ENCODE results near the gene STARD13. TPM values are rescaled to one million over a fixed set of nuclear protein-coding genes. Genes with fewer than 3 reads are reported as not detected.

Gene STARD13
- total RNA-seq, 1 experiment from 2014 or later: 2.1 TPM

DNA sequence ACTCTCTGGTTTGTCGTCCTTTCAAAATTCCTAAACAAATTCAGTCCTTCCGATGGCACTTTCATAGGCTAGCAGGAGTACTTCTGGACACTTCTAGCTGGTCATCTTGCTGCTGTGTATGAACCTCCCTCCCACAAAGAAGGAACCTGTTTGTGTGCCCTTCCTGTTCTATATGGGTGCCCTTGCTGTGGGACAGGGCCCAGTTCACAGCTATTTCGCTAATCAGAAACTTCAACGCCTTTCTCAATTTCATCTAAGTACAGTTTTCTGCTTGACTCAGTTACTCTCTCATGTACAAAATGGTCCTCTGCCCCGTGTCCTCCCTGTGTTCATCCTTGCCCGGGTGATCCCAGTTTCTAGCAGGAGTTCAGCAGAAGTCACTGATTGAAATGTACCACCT lies 96.1 kb downstream of the STARD13 start:
- Histone ChIP-seq H3K14ac (ENCODE audit: insufficient read depth, low read length) (no peak overlapping the region), H3K9me3 (ENCODE audit: control insufficient read depth, low read depth, low read length) (no peaks in the 10 kb centered on the region), H3K79me2 (ENCODE audit: insufficient read depth, low read length) (no peaks in the 10 kb centered on the region), H3K9ac (ENCODE audit: extremely low read depth, insufficient read length, low read length) (no peak overlapping the region), H2AK5ac (ENCODE audit: insufficient read length, low read length) (no peak overlapping the region), H2BK5ac (ENCODE audit: insufficient read length, low read length) (no peak overlapping the region), H4K91ac (ENCODE audit: insufficient read length, low read depth, low read length) (no peak overlapping the region), H3K4ac (ENCODE audit: low read depth, low read length) (no peak overlapping the region), H3K18ac (ENCODE audit: insufficient read length, low read depth, low read length) (no peak overlapping the region), H3K4me1 (ENCODE audit: insufficient read depth, low read length) (peaks cover 13% of the 10 kb centered on the region; the same call in 1 of the 2 replicates), H3K56ac (ENCODE audit: insufficient read length, low read depth, low read length) (no peak overlapping the region), H2BK12ac (ENCODE audit: insufficient read length, low read depth, low read length) (no peak overlapping the region), H3K23ac (ENCODE audit: insufficient read length, low read depth, low read length) (no peak overlapping the region), H3K27me3 (ENCODE audit: insufficient read depth, low read length) (no peaks in the 10 kb centered on the region), H2BK120ac (ENCODE audit: low read depth, low read length, poor library complexity, severe bottlenecking) (no peak overlapping the region), H2AFZ (ENCODE audit: low read length) (no peak overlapping the region), H3K4me2 (ENCODE audit: insufficient read depth, insufficient read length, low read length) (no peak overlapping the region), H2BK15ac (ENCODE audit: low read depth, low read length) (no peak overlapping the region), H2BK20ac (ENCODE audit: low read depth, low read length, poor library complexity, severe bottlenecking) (no peak overlapping the region), H4K8ac (replicated peaks; ENCODE audit: insufficient read length, low read depth, low read length) (no peak overlapping the region), H4K20me1 (ENCODE audit: control insufficient read depth, insufficient read depth, insufficient read length) (no peaks in the 10 kb centered on the region), H3K79me1 (ENCODE audit: insufficient read depth, low read depth, low read length, poor library complexity, severe bottlenecking) (no peaks in the 10 kb centered on the region), H3T11ph (ENCODE audit: low read length) (no peak overlapping the region), H4K5ac (ENCODE audit: insufficient read length, low read depth, low read length) (no peak overlapping the region), H3K23me2 (ENCODE audit: insufficient read length, low read depth, low read length, poor library complexity, severe bottlenecking) (no peaks in the 10 kb centered on the region), H3K27ac (ENCODE audit: insufficient read length, low read depth, low read length) (no peak overlapping the region)
- H3K27ac Mint-ChIP-seq: peak overlapping the region in 1 of 3 experiments; percentile 69; a peak in 2 of 7 replicates
- WGBS (ENCODE audit: extremely low coverage, insufficient read length, low lambda C conversion rate): no CpG with 5 or more reads among the region's 6 CpGs
- no peaks in the 10 kb centered on the region; a peak in 1 of 5 replicates for H3K9me3 Mint-ChIP-seq
- H3K4me3 Mint-ChIP-seq: no peak overlapping the region
- no peak for DNase-seq
- TF ChIP-seq, protein P1, sequence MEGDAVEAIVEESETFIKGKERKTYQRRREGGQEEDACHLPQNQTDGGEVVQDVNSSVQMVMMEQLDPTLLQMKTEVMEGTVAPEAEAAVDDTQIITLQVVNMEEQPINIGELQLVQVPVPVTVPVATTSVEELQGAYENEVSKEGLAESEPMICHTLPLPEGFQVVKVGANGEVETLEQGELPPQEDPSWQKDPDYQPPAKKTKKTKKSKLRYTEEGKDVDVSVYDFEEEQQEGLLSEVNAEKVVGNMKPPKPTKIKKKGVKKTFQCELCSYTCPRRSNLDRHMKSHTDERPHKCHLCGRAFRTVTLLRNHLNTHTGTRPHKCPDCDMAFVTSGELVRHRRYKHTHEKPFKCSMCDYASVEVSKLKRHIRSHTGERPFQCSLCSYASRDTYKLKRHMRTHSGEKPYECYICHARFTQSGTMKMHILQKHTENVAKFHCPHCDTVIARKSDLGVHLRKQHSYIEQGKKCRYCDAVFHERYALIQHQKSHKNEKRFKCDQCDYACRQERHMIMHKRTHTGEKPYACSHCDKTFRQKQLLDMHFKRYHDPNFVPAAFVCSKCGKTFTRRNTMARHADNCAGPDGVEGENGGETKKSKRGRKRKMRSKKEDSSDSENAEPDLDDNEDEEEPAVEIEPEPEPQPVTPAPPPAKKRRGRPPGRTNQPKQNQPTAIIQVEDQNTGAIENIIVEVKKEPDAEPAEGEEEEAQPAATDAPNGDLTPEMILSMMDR (conservative IDR thresholded peaks at IDR 0.05): no peak
- H3K4me1 Mint-ChIP-seq: peaks cover 31 to 39% of the 10 kb centered on the region in 2 experiments
- peaks cover 9% of the 10 kb centered on the region for H3K27me3 Mint-ChIP-seq (ENCODE audit: low read depth)
- H3K36me3 Mint-ChIP-seq (ENCODE audit: insufficient read depth in 1 of 3, low read depth in 3 of 3): no peaks in the 10 kb centered on the region; a peak in 1 of 7 replicates

Measured in H9 (cell line).